Heart right ventricle (tissue), 16 donors: ENCODE results near the gene KIRREL1. TPM values are rescaled to one million over a fixed set of nuclear protein-coding genes. Genes with fewer than 3 reads are reported as not detected.

Experiments used
- ATAC-seq, 8 donors: fragments of 200-7000 bp; cut with Tn5 transposase; one replicate each; pipeline ENCODE4 v1.9.1; 2020; ENCODE audit warnings: mild to moderate bottlenecking in 8 of 8, moderate library complexity in 8 of 8, moderate number of reproducible peaks in 1 of 8
- DNase-seq, 2 donors: peaks; one replicate each; pipeline ENCODE4 v3.0.0-alpha.2; 2020
- H3K27ac ChIP-seq, 10 donors: fragments of 200-600 bp; sonication (generic) in 2 of 10; one replicate each; pipeline versions ENCODE4 v1.5.0 to v1.8.0; 2020 to 2022; ENCODE audit warnings: mild to moderate bottlenecking in 3 of 10
- H3K27me3 ChIP-seq, 7 donors: fragments of 200-600 bp; one replicate each; pipeline ENCODE4 v1.8.0; 2021 to 2022; ENCODE audit warnings: mild to moderate bottlenecking in 2 of 7
- H3K36me3 ChIP-seq, 9 donors: fragments of 200-600 bp; sonication (generic) in 1 of 9; one replicate each; pipeline versions ENCODE4 v1.5.0 to v1.8.0; 2020 to 2022; ENCODE audit warnings: mild to moderate bottlenecking in 2 of 9
- H3K4me1 ChIP-seq, 9 donors: fragments of 200-600 bp; sonication (generic) in 1 of 9; one replicate each; pipeline versions ENCODE4 v1.5.0 to v1.8.0; 2020 to 2022; ENCODE audit warnings: mild to moderate bottlenecking in 4 of 9
- H3K4me3 ChIP-seq, 10 donors: fragments of 200-600 bp; sonication (generic) in 2 of 10; one replicate each; pipeline versions ENCODE4 v1.5.0 to v1.8.0; 2020 to 2022; ENCODE audit warnings: mild to moderate bottlenecking in 7 of 10, moderate library complexity in 2 of 10
- H3K9me3 ChIP-seq, 11 donors: fragments of 200-600 bp in 10 of 11; sonication (generic) in 2 of 11; one replicate each; pipeline versions ENCODE4 v1.5.0 to v1.8.0; 2013 to 2022; ENCODE audit warnings: mild to moderate bottlenecking in 2 of 11, control low read depth in 1 of 11, moderate library complexity in 1 of 11
- whole genome bisulfite sequencing, 2 donors: extraction: QIAGEN DNeasy Blood & Tissue Kit; methylation state at CpG; one replicate each; pipeline ENCODE4 v1.1.7; 2013; ENCODE audit warnings: inconsistent platforms in 1 of 2; 5-methylcytosine and 5-hydroxymethylcytosine counted together
- intact Hi-C, 10 donors: fragments of 100-400 bp; cut with DNase I; formaldehyde crosslinking; loops; one replicate each; pipeline versions ENCODE4 v1.11.1 to v1.14.2; 2022
- polyA plus RNA-seq, 2 donors: library from polyadenylated mRNA; stranded (reverse); fragments of 200-250 nt; gene quantifications; one replicate each; pipeline ENCODE4 v1.2.3, GENCODE V29; 2013
- total RNA-seq, 10 donors: library from RNA; stranded (reverse); fragmentation: NEBNext Ultra II Directional in 3 of 10; extraction: Animal tissue kit (Norgen Biotek cat#: 25700) in 3 of 10; gene quantifications; one replicate each; pipeline versions ENCODE4 v1.2.1 to v1.2.4, GENCODE V29; 2021 to 2023
- TF ChIP-seq, protein P1 (sequence below), 9 donors: fragments of 200-600 bp; sonication (generic) in 2 of 9; IDR thresholded peaks; one replicate each; pipeline versions ENCODE4 v1.5.0 to v1.8.0; 2021 to 2022; ENCODE audit warnings: antibody characterized with exemption in 9 of 9, mild to moderate bottlenecking in 5 of 9, moderate library complexity in 1 of 9
- donor health status: Arrhythmogenic right ventricular cardiomyopathy.
- donor health status: ischemic (EF 13 %, LVEDD 7.1; RV severe dilation, severe dysfunction).
- donor health status: healthy with polysubstance abuse.
- donor health status: DM: no; HTN: yes; CAD: no.
- donor health status: DM: no; HTN: no; CAD: no.
- donor health status: ischemic (EF 25% LVEDD 6.9; RV normal size, moderate dysfunction).
- donor health status: ischemic (EF 25% LVEDD 5.7; RV mildly dilated, moderate dysfunction).
- donor health status: healthy.
- donor health status: DM: yes; HTN: yes; CAD: no.
- donor health status: Ischemic cardiomyopathy.
- donor health status: ischemic (EF 35%, LVEDD 5.7; RV mildly dilated, moderate dysfunction).
- donor health status: nonischemic (EF 11% LVEDD 7.7; RV severe dilation, severe dysfunction).
- donor health status: DM: yes; HTN: yes; CAD: no.
- donor health status: PGD.
- donor health status: ischemic (EF 29% LVEDD 5.4; RV normal size, mild dysfunction).
- donor health status: nonischemic (EF 23%, LVEDD 6.1; RV moderate dilation, normal function).

KIRREL1 gene
- total and polyA plus RNA-seq, 12 donors: 4.1 to 14.7 (median 7.4) TPM

DNA sequence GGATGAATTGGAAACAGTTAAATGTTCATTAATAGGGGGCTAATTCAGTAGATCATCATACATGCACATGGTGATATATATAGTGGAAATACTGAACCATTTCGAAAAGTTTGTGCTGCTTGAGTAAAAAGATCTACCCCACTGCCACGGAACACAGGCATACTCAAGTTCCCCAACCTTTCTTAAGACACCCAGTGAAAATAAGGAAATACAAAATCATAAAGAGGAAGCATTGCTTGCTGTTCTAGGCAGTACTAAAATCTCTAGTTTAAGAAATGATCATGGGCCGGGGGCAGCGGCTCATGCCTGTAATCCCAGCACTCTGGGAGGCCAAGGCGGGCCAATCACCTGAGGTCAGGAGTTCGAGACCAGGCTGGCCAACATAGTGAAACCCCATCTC, 37.6 kb upstream of the KIRREL1 start:
- ATAC-seq (no peak), DNase-seq (no peak)
- TF ChIP-seq, protein P1, sequence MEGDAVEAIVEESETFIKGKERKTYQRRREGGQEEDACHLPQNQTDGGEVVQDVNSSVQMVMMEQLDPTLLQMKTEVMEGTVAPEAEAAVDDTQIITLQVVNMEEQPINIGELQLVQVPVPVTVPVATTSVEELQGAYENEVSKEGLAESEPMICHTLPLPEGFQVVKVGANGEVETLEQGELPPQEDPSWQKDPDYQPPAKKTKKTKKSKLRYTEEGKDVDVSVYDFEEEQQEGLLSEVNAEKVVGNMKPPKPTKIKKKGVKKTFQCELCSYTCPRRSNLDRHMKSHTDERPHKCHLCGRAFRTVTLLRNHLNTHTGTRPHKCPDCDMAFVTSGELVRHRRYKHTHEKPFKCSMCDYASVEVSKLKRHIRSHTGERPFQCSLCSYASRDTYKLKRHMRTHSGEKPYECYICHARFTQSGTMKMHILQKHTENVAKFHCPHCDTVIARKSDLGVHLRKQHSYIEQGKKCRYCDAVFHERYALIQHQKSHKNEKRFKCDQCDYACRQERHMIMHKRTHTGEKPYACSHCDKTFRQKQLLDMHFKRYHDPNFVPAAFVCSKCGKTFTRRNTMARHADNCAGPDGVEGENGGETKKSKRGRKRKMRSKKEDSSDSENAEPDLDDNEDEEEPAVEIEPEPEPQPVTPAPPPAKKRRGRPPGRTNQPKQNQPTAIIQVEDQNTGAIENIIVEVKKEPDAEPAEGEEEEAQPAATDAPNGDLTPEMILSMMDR (IDR thresholded peaks at IDR 0.05): no peak
- WGBS, 2 donors: 85 to 91% methylated on average over 6 of the region's 6 CpGs
- H3K36me3 ChIP-seq: no peaks in the 10 kb centered on the region
- H3K27me3 ChIP-seq: peaks cover 0 to 21% (median 8%) of the 10 kb centered on the region in 7 donors
- intact Hi-C loops: no loop called here
- peaks cover 0 to 11% (median 0%) of the 10 kb centered on the region in 9 donors for H3K4me1 ChIP-seq
- H3K4me3 ChIP-seq: no peak overlapping the region
- no peaks in the 10 kb centered on the region for H3K9me3 ChIP-seq
- peak overlapping the region in 1 of 10 donors; percentile 42 for H3K27ac ChIP-seq

DNA sequence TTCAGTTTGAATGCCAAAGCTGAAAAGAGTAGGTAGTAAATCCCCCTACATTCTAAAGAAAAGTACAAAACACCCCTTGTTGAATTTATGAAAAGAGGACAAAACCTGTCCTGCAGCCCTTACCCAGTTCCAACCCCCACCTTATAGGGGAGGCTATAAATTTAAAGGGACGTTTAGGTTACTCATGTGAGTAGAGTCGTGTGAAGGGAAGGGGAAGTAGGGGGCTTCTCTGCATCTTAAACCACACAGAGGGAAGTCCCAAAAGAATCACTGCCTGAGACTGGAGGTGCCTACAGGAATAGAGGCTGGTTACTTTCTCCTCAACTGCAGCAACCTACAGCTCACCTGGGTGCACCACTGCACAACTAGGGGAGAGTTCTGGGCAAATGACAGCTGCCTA, 36.7 kb upstream of the KIRREL1 start:
- WGBS, 2 donors: 55 to 58% methylated on average over 2 of the region's 2 CpGs
- intact Hi-C loops: no loop called here
- no peaks in the 10 kb centered on the region for H3K36me3 ChIP-seq
- DNase-seq (no peak), ATAC-seq (no peak)
- TF ChIP-seq, protein P1 (IDR thresholded peaks at IDR 0.05): no peak
- peaks cover 0 to 11% (median 0%) of the 10 kb centered on the region in 9 donors for H3K4me1 ChIP-seq
- no peak overlapping the region for H3K27ac ChIP-seq
- no peaks in the 10 kb centered on the region for H3K9me3 ChIP-seq
- H3K4me3 ChIP-seq: no peak overlapping the region
- peaks cover 0 to 22% (median 7%) of the 10 kb centered on the region in 7 donors for H3K27me3 ChIP-seq

DNA sequence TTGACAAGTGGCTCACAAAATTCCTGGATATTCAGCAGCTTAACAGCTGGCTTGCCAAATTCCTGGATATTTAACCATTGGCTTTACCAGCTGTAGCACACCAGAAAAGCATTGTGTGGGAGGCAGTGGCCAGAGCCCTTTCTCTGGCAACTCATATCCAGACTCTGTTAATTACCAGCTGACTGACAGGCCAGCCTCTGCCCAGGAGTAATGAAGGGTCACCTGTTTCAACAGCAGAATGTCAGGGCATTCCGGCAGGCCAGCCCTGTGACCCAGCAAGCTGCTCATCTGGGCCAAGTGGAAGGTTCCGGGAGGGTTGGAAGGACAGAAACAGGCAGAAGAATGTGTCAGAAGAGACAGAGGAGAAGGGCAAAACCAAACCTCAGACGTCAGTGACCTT, 35.2 kb upstream of the KIRREL1 start:
- DNase-seq (no peak), ATAC-seq (peak in 1 of 8 donors; percentile 35)
- peaks cover 0 to 33% (median 11%) of the 10 kb centered on the region in 7 donors for H3K27me3 ChIP-seq
- no peak overlapping the region for H3K27ac ChIP-seq
- no peaks in the 10 kb centered on the region for H3K9me3 ChIP-seq
- no peaks in the 10 kb centered on the region for H3K36me3 ChIP-seq
- H3K4me3 ChIP-seq: no peak overlapping the region
- WGBS, 2 donors: 60 to 79% methylated on average over 3 of the region's 3 CpGs
- TF ChIP-seq, protein P1 (IDR thresholded peaks at IDR 0.05): no peak
- H3K4me1 ChIP-seq: peaks cover 0 to 9% (median 0%) of the 10 kb centered on the region in 9 donors
- intact Hi-C loops: no loop called here

DNA sequence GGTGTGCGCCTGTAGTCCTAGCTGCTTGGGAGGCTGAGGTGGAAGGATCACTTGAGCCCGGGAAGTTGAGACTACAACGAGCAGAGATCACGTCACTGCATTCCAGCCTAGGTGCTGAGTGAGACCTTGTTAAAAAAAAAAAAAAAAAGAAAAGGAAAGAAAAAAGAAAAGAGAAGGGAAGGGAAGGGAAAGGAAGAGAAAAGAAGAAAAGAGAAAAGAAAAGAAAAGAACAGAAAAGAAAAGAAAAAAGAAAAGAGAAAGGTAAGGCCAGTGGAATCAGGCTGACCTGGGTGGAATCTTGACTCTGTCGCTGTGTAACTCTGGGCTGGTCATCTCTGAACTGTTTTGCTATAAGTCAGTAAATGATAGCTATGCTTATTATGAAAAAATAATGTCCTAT, 33.7 kb upstream of the KIRREL1 start:
- H3K27me3 ChIP-seq: peaks cover 0 to 35% (median 17%) of the 10 kb centered on the region in 7 donors

More for the DNA sequence above, 33.7 kb upstream of the KIRREL1 start:
- TF ChIP-seq, protein P1 (IDR thresholded peaks at IDR 0.05): no peak
- intact Hi-C loops: loop anchor here in 4 of 10 donors (5.0 to 10.0 kb wide), 5 partner anchors 565 to 1115 kb away; partner anchors contain the start of genes AIM2 (in 2 of the 4) and IFI16 (in 1 of the 4)
- no peaks in the 10 kb centered on the region for H3K9me3 ChIP-seq
- ATAC-seq (no peak), DNase-seq (no peak)
- H3K4me3 ChIP-seq: no peak overlapping the region
- 91 to 93% methylated on average over 5 of the region's 5 CpGs for WGBS, 2 donors
- no peak overlapping the region for H3K27ac ChIP-seq
- peaks cover 0 to 12% (median 0%) of the 10 kb centered on the region in 9 donors for H3K4me1 ChIP-seq
- no peaks in the 10 kb centered on the region for H3K36me3 ChIP-seq
